22Rv1 (cell line): ENCODE measurements around the gene SHLD1.
"Not testable (repeated sequence)": the region's sequence is repeated elsewhere in the genome, so short reads cannot be mapped to it uniquely, and the experiment has no call there.

ENCODE experiments used
- H3K27ac ChIP-seq: fragments of 450-650 bp; 2 replicates; pipeline ENCODE4 v1.5.1; 2017
- CTCF ChIP-seq: fragments of 450-650 bp; IDR thresholded peaks from 2 replicates; pipeline ENCODE4 v1.5.1; 2017; ENCODE audit warnings: mild to moderate bottlenecking
- ZFX ChIP-seq: fragments of 450-650 bp; IDR thresholded peaks from 2 replicates; pipeline ENCODE4 v1.6.1; 2017; ENCODE audit warnings: antibody characterized with exemption, borderline replicate concordance

The SHLD1 gene

GRCh38 chr20:5796331-5797040 lies 46.3 kb downstream of the SHLD1 start:
- TF ChIP-seq CTCF = no peak
- TF ChIP-seq ZFX = no peak
- no peak overlapping the region for H3K27ac ChIP-seq

GRCh38 chr20:5797165-5797564 lies 47.0 kb downstream of the SHLD1 start:
- H3K27ac ChIP-seq = no peak overlapping the region

GRCh38 chr20:5797843-5798462 lies 47.8 kb downstream of the SHLD1 start:
- TF ChIP-seq CTCF (no peak), ZFX (no peak)
- H3K27ac ChIP-seq = no peak overlapping the region

More at GRCh38 chr20:5797165-5797564, 47.0 kb downstream of the SHLD1 start:
- TF ChIP-seq ZFX = no peak
- no peak for TF ChIP-seq CTCF

- H3K27ac ChIP-seq = not testable (repeated sequence)
Measured at GRCh38 chr20:5803754-5804303, 53.6 kb downstream of the SHLD1 start.

- H3K27ac ChIP-seq = no peak overlapping the region
- TF ChIP-seq ZFX (no peak), CTCF (no peak)
Measured at GRCh38 chr20:5806457-5807263, 56.5 kb downstream of the SHLD1 start.

- no peak for TF ChIP-seq ZFX
- TF ChIP-seq CTCF = no peak
- no peak overlapping the region for H3K27ac ChIP-seq
Measured at GRCh38 chr20:5807431-5807830, 57.2 kb downstream of the SHLD1 start.

- TF ChIP-seq CTCF = no peak
- TF ChIP-seq ZFX = no peak
- H3K27ac ChIP-seq = no peak overlapping the region
Measured at GRCh38 chr20:5808901-5809300, 58.7 kb downstream of the SHLD1 start.
